ENCODE data around the gene XAGE5.
"Not testable (repeated sequence)": the region's sequence is repeated elsewhere in the genome, so short reads cannot be mapped to it uniquely, and the experiment has no call there.

XAGE5 gene

GRCh38 chrX:52811065-52811625, at the start of gene XAGE5:
XAGE5 (plus strand) TSS chrX:52811287; CDS start chrX:52812567, 1,280 bp downstream.
- DNase-seq: no peak

- not testable (repeated sequence) for DNase-seq
Observed at GRCh38 chrX:52765983-52766382, 45.1 kb upstream of the XAGE5 start.

- not testable (repeated sequence) for DNase-seq
Observed at GRCh38 chrX:52773504-52773903, 37.6 kb upstream of the XAGE5 start.

GRCh38 chrX:52797327-52797726, 13.8 kb upstream of the XAGE5 start, which contains the start of gene SPANXN5:
SPANXN5 (minus strand) TSS chrX:52797427; CDS start chrX:52797348, 79 bp downstream.
- DNase-seq: not testable (repeated sequence)

- DNase-seq: not testable (repeated sequence)
Observed at GRCh38 chrX:52804876-52805275, 6.2 kb upstream of the XAGE5 start.

GRCh38 chrX:52819788-52820187, 8.7 kb downstream of the XAGE5 start:
- no peak for DNase-seq

- no peak for DNase-seq
Observed at GRCh38 chrX:52821079-52821760, 10.1 kb downstream of the XAGE5 start.

- no peak for DNase-seq
Observed at GRCh38 chrX:52824608-52825007, 13.5 kb downstream of the XAGE5 start.

GRCh38 chrX:52830551-52830950, 19.5 kb downstream of the XAGE5 start:
- DNase-seq: no peak

- DNase-seq: no peak
Observed at GRCh38 chrX:52839137-52839536, 28.1 kb downstream of the XAGE5 start.

GRCh38 chrX:52843619-52844018, 32.5 kb downstream of the XAGE5 start:
- DNase-seq: not testable (repeated sequence)

- DNase-seq: no peak
Observed at GRCh38 chrX:52852110-52852860, 41.2 kb downstream of the XAGE5 start.

GRCh38 chrX:52856991-52857525, 46.0 kb downstream of the XAGE5 start:
- not testable (repeated sequence) for DNase-seq

- DNase-seq: no peak
Observed at GRCh38 chrX:52865343-52865998, 54.4 kb downstream of the XAGE5 start.

Measured in NCI-H524 (cell line).